Measurements from ENCODE around the gene CHRNB4.

CHRNB4 gene

DNA sequence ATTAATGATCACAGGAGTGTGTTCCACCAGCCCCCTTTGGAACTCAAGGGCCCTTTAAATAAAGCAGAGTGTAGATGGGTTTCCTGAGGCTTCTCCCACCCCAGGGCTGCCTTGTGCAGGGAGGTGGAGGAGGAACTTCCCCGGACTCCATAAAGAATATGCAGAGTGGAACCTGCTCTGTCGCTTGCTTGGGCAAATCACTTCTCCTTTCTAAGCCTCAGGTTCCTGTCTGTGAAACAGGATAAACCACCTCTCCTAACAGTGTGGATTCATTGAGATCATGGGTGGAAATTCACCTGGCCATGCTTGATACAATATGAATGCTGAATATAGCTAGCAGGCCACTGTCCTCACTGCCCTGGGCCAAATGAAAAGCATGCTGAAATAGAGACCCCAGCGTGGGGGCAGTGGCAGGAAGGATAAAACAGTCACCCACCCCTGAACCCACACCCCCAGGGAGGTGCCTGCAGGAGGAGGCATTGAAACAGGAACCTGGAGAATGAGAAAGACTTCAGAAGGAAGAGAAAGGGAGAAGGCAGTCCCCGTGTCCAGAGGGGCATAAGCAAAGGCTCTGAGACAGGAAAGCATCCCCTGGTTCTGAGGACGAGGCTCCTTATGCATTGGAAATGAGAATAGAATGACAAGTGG, 41.1 kb upstream of the CHRNB4 start:
- no peak for ATAC-seq
- no peak for TF ChIP-seq RARB (CRISPR knock-in tag; IDR thresholded peaks at IDR 0.05)
- no peak for TF ChIP-seq SNAI2 (CRISPR knock-in tag; IDR thresholded peaks at IDR 0.05)
- TF ChIP-seq, protein P1, sequence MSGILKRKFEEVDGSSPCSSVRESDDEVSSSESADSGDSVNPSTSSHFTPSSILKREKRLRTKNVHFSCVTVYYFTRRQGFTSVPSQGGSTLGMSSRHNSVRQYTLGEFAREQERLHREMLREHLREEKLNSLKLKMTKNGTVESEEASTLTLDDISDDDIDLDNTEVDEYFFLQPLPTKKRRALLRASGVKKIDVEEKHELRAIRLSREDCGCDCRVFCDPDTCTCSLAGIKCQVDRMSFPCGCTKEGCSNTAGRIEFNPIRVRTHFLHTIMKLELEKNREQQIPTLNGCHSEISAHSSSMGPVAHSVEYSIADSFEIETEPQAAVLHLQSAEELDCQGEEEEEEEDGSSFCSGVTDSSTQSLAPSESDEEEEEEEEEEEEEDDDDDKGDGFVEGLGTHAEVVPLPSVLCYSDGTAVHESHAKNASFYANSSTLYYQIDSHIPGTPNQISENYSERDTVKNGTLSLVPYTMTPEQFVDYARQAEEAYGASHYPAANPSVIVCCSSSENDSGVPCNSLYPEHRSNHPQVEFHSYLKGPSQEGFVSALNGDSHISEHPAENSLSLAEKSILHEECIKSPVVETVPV (CRISPR knock-in tag; IDR thresholded peaks at IDR 0.05), result no peak
- TF ChIP-seq CSDC2 (CRISPR knock-in tag; IDR thresholded peaks at IDR 0.05), result no peak
- no peak for TF ChIP-seq PPARA (CRISPR knock-in tag; IDR thresholded peaks at IDR 0.05; ENCODE audit: borderline replicate concordance)
- TF ChIP-seq ZNF565 (CRISPR knock-in tag; conservative IDR thresholded peaks at IDR 0.05; ENCODE audit: low read depth), result no peak
- TF ChIP-seq ESRRG (CRISPR knock-in tag; IDR thresholded peaks at IDR 0.05), result no peak
- TF ChIP-seq, protein P2, sequence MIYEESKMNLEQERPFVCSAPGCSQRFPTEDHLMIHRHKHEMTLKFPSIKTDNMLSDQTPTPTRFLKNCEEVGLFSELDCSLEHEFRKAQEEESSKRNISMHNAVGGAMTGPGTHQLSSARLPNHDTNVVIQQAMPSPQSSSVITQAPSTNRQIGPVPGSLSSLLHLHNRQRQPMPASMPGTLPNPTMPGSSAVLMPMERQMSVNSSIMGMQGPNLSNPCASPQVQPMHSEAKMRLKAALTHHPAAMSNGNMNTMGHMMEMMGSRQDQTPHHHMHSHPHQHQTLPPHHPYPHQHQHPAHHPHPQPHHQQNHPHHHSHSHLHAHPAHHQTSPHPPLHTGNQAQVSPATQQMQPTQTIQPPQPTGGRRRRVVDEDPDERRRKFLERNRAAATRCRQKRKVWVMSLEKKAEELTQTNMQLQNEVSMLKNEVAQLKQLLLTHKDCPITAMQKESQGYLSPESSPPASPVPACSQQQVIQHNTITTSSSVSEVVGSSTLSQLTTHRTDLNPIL (CRISPR knock-in tag; IDR thresholded peaks at IDR 0.05; ENCODE audit: low read depth), result no peak
- TF ChIP-seq ZFP3 (CRISPR knock-in tag; IDR thresholded peaks at IDR 0.05), result no peak
- TF ChIP-seq GLIS3 (CRISPR knock-in tag; IDR thresholded peaks at IDR 0.05), result no peak
- TF ChIP-seq, protein P3, sequence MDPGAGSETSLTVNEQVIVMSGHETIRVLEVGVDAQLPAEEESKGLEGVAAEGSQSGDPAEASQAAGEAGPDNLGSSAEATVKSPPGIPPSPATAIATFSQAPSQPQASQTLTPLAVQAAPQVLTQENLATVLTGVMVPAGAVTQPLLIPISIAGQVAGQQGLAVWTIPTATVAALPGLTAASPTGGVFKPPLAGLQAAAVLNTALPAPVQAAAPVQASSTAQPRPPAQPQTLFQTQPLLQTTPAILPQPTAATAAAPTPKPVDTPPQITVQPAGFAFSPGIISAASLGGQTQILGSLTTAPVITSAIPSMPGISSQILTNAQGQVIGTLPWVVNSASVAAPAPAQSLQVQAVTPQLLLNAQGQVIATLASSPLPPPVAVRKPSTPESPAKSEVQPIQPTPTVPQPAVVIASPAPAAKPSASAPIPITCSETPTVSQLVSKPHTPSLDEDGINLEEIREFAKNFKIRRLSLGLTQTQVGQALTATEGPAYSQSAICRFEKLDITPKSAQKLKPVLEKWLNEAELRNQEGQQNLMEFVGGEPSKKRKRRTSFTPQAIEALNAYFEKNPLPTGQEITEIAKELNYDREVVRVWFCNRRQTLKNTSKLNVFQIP (CRISPR knock-in tag; IDR thresholded peaks at IDR 0.05; ENCODE audit: borderline replicate concordance, low read depth), result no peak
- TF ChIP-seq BACH2 (CRISPR knock-in tag; IDR thresholded peaks at IDR 0.05; ENCODE audit: borderline replicate concordance), result no peak
- TF ChIP-seq ZC3H10 (CRISPR knock-in tag; IDR thresholded peaks at IDR 0.05), result no peak

DNA sequence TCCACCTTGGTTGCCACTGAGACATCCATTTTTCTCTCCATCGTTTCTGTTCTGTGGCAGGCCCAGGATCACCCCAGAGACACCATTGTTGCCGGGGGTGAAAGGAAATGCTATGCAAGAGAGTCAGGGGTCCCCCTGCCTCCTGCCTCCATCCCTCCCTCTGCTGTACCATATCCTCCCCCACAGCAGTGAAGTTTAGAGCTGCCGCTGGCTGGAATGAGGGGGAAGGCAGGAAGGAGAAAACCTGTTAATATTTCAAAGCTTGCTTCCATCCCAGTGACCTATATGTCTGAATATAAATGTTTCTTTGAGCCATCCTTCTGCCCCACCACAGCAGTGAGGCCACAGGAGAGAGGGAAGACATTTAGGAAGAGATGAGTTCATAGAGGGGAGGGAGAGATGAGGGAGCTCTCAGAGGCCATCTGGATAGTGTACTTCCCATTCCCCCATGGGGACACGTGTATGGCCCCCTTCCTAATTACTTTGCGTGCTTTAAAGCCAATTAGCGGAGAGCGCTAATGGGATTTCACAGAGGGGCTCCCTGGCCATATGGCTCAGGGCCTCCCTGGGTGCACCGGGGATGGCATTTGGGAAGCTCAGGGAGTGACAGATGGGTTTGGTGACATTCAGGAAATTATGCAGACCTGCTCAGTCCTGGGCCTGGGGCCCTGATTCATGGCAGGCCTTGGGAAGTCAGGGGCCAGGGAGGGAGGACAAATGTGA, 40.4 kb upstream of the CHRNB4 start:
- peak; percentile 40; the same call in 1 of the 3 replicates for ATAC-seq
- TF ChIP-seq PPARA (CRISPR knock-in tag; IDR thresholded peaks at IDR 0.05; ENCODE audit: borderline replicate concordance) (no peak), ZFP3 (CRISPR knock-in tag; IDR thresholded peaks at IDR 0.05) (no peak), ZNF8 (CRISPR knock-in tag; IDR thresholded peaks at IDR 0.05) (no peak; the same call in 1 of the 2 replicates), GLIS3 (CRISPR knock-in tag; IDR thresholded peaks at IDR 0.05) (no peak), SNAI2 (CRISPR knock-in tag; IDR thresholded peaks at IDR 0.05) (peak; percentile 34; the same call in 1 of the 2 replicates), ISL1 (CRISPR knock-in tag; IDR thresholded peaks at IDR 0.05) (peak; percentile 50), ZNF70 (CRISPR knock-in tag; IDR thresholded peaks at IDR 0.05) (peak; percentile 31; the same call in 1 of the 2 replicates), ZNF565 (CRISPR knock-in tag; conservative IDR thresholded peaks at IDR 0.05; ENCODE audit: low read depth) (no peak), CSDC2 (CRISPR knock-in tag; IDR thresholded peaks at IDR 0.05) (no peak), OSR1 (CRISPR knock-in tag; IDR thresholded peaks at IDR 0.05) (no peak), ZFP30 (CRISPR knock-in tag; IDR thresholded peaks at IDR 0.05) (no peak), TCF4 (CRISPR knock-in tag; IDR thresholded peaks at IDR 0.05; ENCODE audit: borderline replicate concordance) (peak; percentile 97), RARB (CRISPR knock-in tag; IDR thresholded peaks at IDR 0.05) (no peak), ZC3H10 (CRISPR knock-in tag; IDR thresholded peaks at IDR 0.05) (no peak), ARNTL (CRISPR knock-in tag; IDR thresholded peaks at IDR 0.05; ENCODE audit: borderline replicate concordance, low read depth) (no peak), TOX (CRISPR knock-in tag; IDR thresholded peaks at IDR 0.05; ENCODE audit: borderline replicate concordance) (no peak), ESRRG (CRISPR knock-in tag; IDR thresholded peaks at IDR 0.05) (no peak)
- TF ChIP-seq, protein P4, sequence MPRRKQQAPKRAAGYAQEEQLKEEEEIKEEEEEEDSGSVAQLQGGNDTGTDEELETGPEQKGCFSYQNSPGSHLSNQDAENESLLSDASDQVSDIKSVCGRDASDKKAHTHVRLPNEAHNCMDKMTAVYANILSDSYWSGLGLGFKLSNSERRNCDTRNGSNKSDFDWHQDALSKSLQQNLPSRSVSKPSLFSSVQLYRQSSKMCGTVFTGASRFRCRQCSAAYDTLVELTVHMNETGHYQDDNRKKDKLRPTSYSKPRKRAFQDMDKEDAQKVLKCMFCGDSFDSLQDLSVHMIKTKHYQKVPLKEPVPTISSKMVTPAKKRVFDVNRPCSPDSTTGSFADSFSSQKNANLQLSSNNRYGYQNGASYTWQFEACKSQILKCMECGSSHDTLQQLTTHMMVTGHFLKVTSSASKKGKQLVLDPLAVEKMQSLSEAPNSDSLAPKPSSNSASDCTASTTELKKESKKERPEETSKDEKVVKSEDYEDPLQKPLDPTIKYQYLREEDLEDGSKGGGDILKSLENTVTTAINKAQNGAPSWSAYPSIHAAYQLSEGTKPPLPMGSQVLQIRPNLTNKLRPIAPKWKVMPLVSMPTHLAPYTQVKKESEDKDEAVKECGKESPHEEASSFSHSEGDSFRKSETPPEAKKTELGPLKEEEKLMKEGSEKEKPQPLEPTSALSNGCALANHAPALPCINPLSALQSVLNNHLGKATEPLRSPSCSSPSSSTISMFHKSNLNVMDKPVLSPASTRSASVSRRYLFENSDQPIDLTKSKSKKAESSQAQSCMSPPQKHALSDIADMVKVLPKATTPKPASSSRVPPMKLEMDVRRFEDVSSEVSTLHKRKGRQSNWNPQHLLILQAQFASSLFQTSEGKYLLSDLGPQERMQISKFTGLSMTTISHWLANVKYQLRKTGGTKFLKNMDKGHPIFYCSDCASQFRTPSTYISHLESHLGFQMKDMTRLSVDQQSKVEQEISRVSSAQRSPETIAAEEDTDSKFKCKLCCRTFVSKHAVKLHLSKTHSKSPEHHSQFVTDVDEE (CRISPR knock-in tag; IDR thresholded peaks at IDR 0.05), result peak; percentile 97
- TF ChIP-seq, protein P3 (CRISPR knock-in tag; IDR thresholded peaks at IDR 0.05; ENCODE audit: borderline replicate concordance, low read depth), result no peak
- TF ChIP-seq, protein P2 (CRISPR knock-in tag; IDR thresholded peaks at IDR 0.05; ENCODE audit: low read depth), result no peak
- TF ChIP-seq, protein P5, sequence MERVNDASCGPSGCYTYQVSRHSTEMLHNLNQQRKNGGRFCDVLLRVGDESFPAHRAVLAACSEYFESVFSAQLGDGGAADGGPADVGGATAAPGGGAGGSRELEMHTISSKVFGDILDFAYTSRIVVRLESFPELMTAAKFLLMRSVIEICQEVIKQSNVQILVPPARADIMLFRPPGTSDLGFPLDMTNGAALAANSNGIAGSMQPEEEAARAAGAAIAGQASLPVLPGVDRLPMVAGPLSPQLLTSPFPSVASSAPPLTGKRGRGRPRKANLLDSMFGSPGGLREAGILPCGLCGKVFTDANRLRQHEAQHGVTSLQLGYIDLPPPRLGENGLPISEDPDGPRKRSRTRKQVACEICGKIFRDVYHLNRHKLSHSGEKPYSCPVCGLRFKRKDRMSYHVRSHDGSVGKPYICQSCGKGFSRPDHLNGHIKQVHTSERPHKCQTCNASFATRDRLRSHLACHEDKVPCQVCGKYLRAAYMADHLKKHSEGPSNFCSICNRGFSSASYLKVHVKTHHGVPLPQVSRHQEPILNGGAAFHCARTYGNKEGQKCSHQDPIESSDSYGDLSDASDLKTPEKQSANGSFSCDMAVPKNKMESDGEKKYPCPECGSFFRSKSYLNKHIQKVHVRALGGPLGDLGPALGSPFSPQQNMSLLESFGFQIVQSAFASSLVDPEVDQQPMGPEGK (CRISPR knock-in tag; IDR thresholded peaks at IDR 0.05; ENCODE audit: borderline replicate concordance), result no peak
- TF ChIP-seq, protein P1 (CRISPR knock-in tag; IDR thresholded peaks at IDR 0.05), result no peak
